T-cell (primary cell): Measurements from ENCODE around the gene SDHC. TPM values are rescaled to one million over a fixed set of nuclear protein-coding genes. Genes with fewer than 3 reads are reported as not detected.

Source experiments
- ATAC-seq, 4 experiments: fragments of 200-7000 bp in 3 of 4; fragments of 150-1000 bp in 1 of 4; cut with Tn5 transposase; replicated peaks in 1 of 4; 1 replicate in 3 of 4; 2 replicates in 1 of 4; pipeline ENCODE4 v1.10.0; 2021; ENCODE audit warnings: moderate library complexity in 3 of 4, mild to moderate bottlenecking in 2 of 4, moderate number of reproducible peaks in 1 of 4
- CTCF ChIA-PET, 2 donors: fragments of 300-600 bp; sonication (Branson Sonifier 250); formaldehyde crosslinking; loops; one replicate each; lab custom pipeline; 2022; ENCODE audit warnings: antibody characterized with exemption in 2 of 2; lab: Charles Lee
- POLR2A ChIA-PET, 2 donors: fragments of 300-600 bp; sonication (Branson Sonifier 250); formaldehyde crosslinking; loops; one replicate each; lab custom pipeline; 2022; ENCODE audit warnings: antibody characterized with exemption in 2 of 2; lab: Charles Lee
- DNase-seq, 35 experiments: peaks; one replicate each; pipeline versions ENCODE4 v3.0.0 to v3.0.0-alpha.2; 2013 to 2023
- H3K27ac ChIP-seq: one replicate; pipeline ENCODE4 v1.5.1; 2013; ENCODE audit warnings: low read length
- H3K27me3 ChIP-seq, 2 experiments: replicated peaks in 1 of 2; 1 replicate in 1 of 2; 2 replicates in 1 of 2; pipeline versions ENCODE4 v1.6.1 to v1.7.0; 2013; ENCODE audit warnings: low read length in 1 of 2, mixed read lengths in 1 of 2; ENCODE audit not compliant: control insufficient read depth in 2 of 2, insufficient read depth in 2 of 2; ENCODE audit errors: extremely low read depth in 1 of 2
- H3K36me3 ChIP-seq, 2 donors: 1 replicate in 1 of 2; 2 replicates in 1 of 2; pipeline versions ENCODE4 v1.6.1 to v1.7.0; 2013; ENCODE audit warnings: low read length in 1 of 2; ENCODE audit not compliant: control insufficient read depth in 2 of 2, insufficient read depth in 1 of 2; ENCODE audit errors: extremely low read depth in 1 of 2
- H3K4me1 ChIP-seq, 2 experiments: 1 replicate in 1 of 2; 2 replicates in 1 of 2; pipeline versions ENCODE4 v1.6.1 to v1.7.0; 2013; ENCODE audit warnings: low read length in 2 of 2, mixed read lengths in 1 of 2; ENCODE audit not compliant: insufficient read depth in 2 of 2, control insufficient read depth in 1 of 2; ENCODE audit errors: extremely low read depth in 1 of 2
- H3K4me3 ChIP-seq, 2 donors: 1 replicate in 1 of 2; 2 replicates in 1 of 2; pipeline versions ENCODE4 v1.5.1 to v1.7.0; 2013; ENCODE audit warnings: mild to moderate bottlenecking in 2 of 2, low read length in 1 of 2, moderate library complexity in 1 of 2; ENCODE audit not compliant: control insufficient read depth in 1 of 2; ENCODE audit errors: extremely low read depth in 1 of 2
- H3K9me3 ChIP-seq: 2 replicates; pipeline ENCODE4 v1.7.0; 2013
- H3K27ac Mint-ChIP-seq, 2 donors: one replicate each; pipeline ENCODE4 v1.8.0; 2020 to 2021; ENCODE audit warnings: mild to moderate bottlenecking in 2 of 2, mixed read lengths in 2 of 2
- H3K27me3 Mint-ChIP-seq, 2 donors: one replicate each; pipeline ENCODE4 v1.8.0; 2021 to 2022; ENCODE audit warnings: mixed read lengths in 2 of 2
- H3K36me3 Mint-ChIP-seq: one replicate; pipeline ENCODE4 v1.8.0; 2021; ENCODE audit warnings: mixed read lengths
- H3K4me1 Mint-ChIP-seq, 3 donors: one replicate each; pipeline ENCODE4 v1.8.0; 2020 to 2022; ENCODE audit warnings: mixed read lengths in 3 of 3, mild to moderate bottlenecking in 1 of 3
- H3K4me3 Mint-ChIP-seq, 3 donors: one replicate each; pipeline ENCODE4 v1.8.0; 2020 to 2022; ENCODE audit warnings: mild to moderate bottlenecking in 3 of 3, mixed read lengths in 3 of 3, moderate library complexity in 3 of 3
- H3K9me3 Mint-ChIP-seq, 3 donors: one replicate each; pipeline ENCODE4 v1.8.0; 2020 to 2022; ENCODE audit warnings: mixed read lengths in 3 of 3
- WGBS: methylation state at CpG from one replicate; pipeline ENCODE4 v1.1.5; 2013; ENCODE audit warnings: missing lambda C conversion rate; ENCODE audit not compliant: insufficient coverage; 5-methylcytosine and 5-hydroxymethylcytosine counted together
- total RNA-seq, 35 experiments: library from RNA in 6 of 35; stranded (reverse) in 6 of 35; fragments of 120-200 nt in 1 of 35; gene quantifications; one replicate each; pipeline versions ENCODE4 v1.2.1 to v1.2.4 and lab custom pipeline; 2013 to 2026

SDHC gene
- total RNA-seq, 5 donors from 2014 or later (not counting 1 experiment from before 2014, with no cell fraction given), result 86.4 to 106 (median 103) TPM

GRCh38 chr1:161305867-161306519, 8.2 kb upstream of the SDHC start:
- ChIA-PET CTCF (interaction anchor here (0.6 to 4.0 kb wide), 23 partner anchors 8 to 254 kb away, joined by 3 to 36 read pairs (median 3); partner anchors contain the start of genes SDHC (in 2 of the 2), CFAP126 (in 1 of the 2), KLHDC9 (in 1 of the 2) and PCP4L1 (in 1 of the 2)), POLR2A (interaction anchor here (0.6 to 1.0 kb wide), 7 partner anchors 8 to 1252 kb away, joined by 3 to 11 read pairs (median 7); partner anchors contain the start of genes PPOX (in 1 of the 2), SDHC (in 1 of the 2) and TOMM40L (in 1 of the 2))
- peak; percentile 97 to 99 (median 98) for ATAC-seq
- H3K27ac ChIP-seq, result peak overlapping the region; percentile 80
- H3K4me1 Mint-ChIP-seq, result peaks cover 33 to 42% (median 41%) of the 10 kb centered on the region in 3 donors
- 0% methylated on average over 11 of the region's 31 CpGs for WGBS
- H3K4me3 ChIP-seq, result peak overlapping the region; percentile 79 to 91
- no peaks in the 10 kb centered on the region for H3K9me3 Mint-ChIP-seq
- H3K27me3 Mint-ChIP-seq, result no peaks in the 10 kb centered on the region
- H3K4me3 Mint-ChIP-seq, result peak overlapping the region; percentile 92 to 98 (median 98)
- no peaks in the 10 kb centered on the region for H3K27me3 ChIP-seq
- H3K4me1 ChIP-seq, result peaks cover 11 to 27% of the 10 kb centered on the region in 2 experiments
- peaks cover 0 to 2% of the 10 kb centered on the region in 2 donors for H3K36me3 ChIP-seq
- H3K9me3 ChIP-seq, result no peaks in the 10 kb centered on the region
- peak; percentile 79 to 94 (median 87) for DNase-seq
- no peaks in the 10 kb centered on the region for H3K36me3 Mint-ChIP-seq
- peak overlapping the region; percentile 94 for H3K27ac Mint-ChIP-seq

GRCh38 chr1:161307230-161307768, 6.9 kb upstream of the SDHC start:
- H3K36me3 ChIP-seq, result peaks cover 0 to 2% of the 10 kb centered on the region in 2 donors
- POLR2A ChIA-PET, result interaction anchor here (0.5 to 0.6 kb wide), 2 partner anchors 221 to 274 kb away, joined by 6 read pairs; no protein-coding TSS in a partner anchor

GRCh38 chr1:161307892-161308638, 6.1 kb upstream of the SDHC start:
- DNase-seq, result no peak
- H3K4me3 Mint-ChIP-seq, result no peak overlapping the region

More at GRCh38 chr1:161307230-161307768, 6.9 kb upstream of the SDHC start:
- Mint-ChIP-seq H3K4me1 (peaks cover 33 to 42% (median 41%) of the 10 kb centered on the region in 3 donors), H3K27ac (peak overlapping the region; percentile 94), H3K9me3 (no peaks in the 10 kb centered on the region), H3K36me3 (no peaks in the 10 kb centered on the region), H3K4me3 (peak overlapping the region in 2 of 3 donors; percentile 3 to 41), H3K27me3 (no peaks in the 10 kb centered on the region)
- 83% methylated on average over 7 of the region's 7 CpGs for WGBS
- Histone ChIP-seq H3K9me3 (no peaks in the 10 kb centered on the region), H3K27me3 (no peaks in the 10 kb centered on the region), H3K4me3 (no peak overlapping the region), H3K27ac (peak overlapping the region; percentile 80), H3K4me1 (peaks cover 11 to 27% of the 10 kb centered on the region in 2 experiments)
- ATAC-seq (no peak), DNase-seq (peak in 4 of 35 experiments; percentile 5 to 44 (median 14))
- CTCF ChIA-PET, result interaction anchor here (0.6 to 4.0 kb wide), 5 partner anchors 10 to 1269 kb away, joined by 3 to 36 read pairs (median 6); partner anchors contain the start of gene TOMM40L (in 1 of the 2)

GRCh38 chr1:161309868-161310267, 4.3 kb upstream of the SDHC start, which contains the start of gene MPZ:
Gene MPZ, minus strand, starts transcription at chr1:161309968. Its CDS starts 63 bp downstream, at chr1:161309905.
- Mint-ChIP-seq H3K4me3 (no peak within 1 kb of the TSS), H3K4me1 (peaks cover 31 to 35% (median 35%) of the 10 kb centered on the region in 3 donors), H3K36me3 (no peaks in the 10 kb centered on the region), H3K27me3 (no peaks in the 10 kb centered on the region), H3K27ac (no peak within 1 kb of the TSS), H3K9me3 (no peaks in the 10 kb centered on the region)
- WGBS, result 100% methylated on average over 1 of the region's 2 CpGs
- no peak within 1 kb of the TSS for H3K27ac ChIP-seq
- POLR2A ChIA-PET, result no interaction called here
- H3K27me3 ChIP-seq, result no peaks in the 10 kb centered on the region
- DNase-seq (no peak), ATAC-seq (no peak)
- no peaks in the 10 kb centered on the region for H3K36me3 ChIP-seq
- no peaks in the 10 kb centered on the region for H3K9me3 ChIP-seq
- peaks cover 8 to 32% of the 10 kb centered on the region in 2 experiments for H3K4me1 ChIP-seq
- CTCF ChIA-PET, result no interaction called here
- no peak within 1 kb of the TSS for H3K4me3 ChIP-seq

More at GRCh38 chr1:161307892-161308638, 6.1 kb upstream of the SDHC start:
- peaks cover 33 to 42% (median 37%) of the 10 kb centered on the region in 3 donors for H3K4me1 Mint-ChIP-seq
- Histone ChIP-seq H3K27me3 (no peaks in the 10 kb centered on the region), H3K27ac (peak overlapping the region; percentile 80), H3K4me3 (no peak overlapping the region), H3K36me3 (peaks cover 0 to under 1% of the 10 kb centered on the region in 2 donors), H3K4me1 (peaks cover 11 to 27% of the 10 kb centered on the region in 2 experiments), H3K9me3 (no peaks in the 10 kb centered on the region)
- no peaks in the 10 kb centered on the region for H3K27me3 Mint-ChIP-seq
- no CpG with 5 or more reads among the region's 2 CpGs for WGBS
- no peaks in the 10 kb centered on the region for H3K36me3 Mint-ChIP-seq
- no peak for ATAC-seq
- no peaks in the 10 kb centered on the region for H3K9me3 Mint-ChIP-seq
- ChIA-PET CTCF (interaction anchor here (0.6 to 4.0 kb wide), 3 partner anchors 18 to 1270 kb away, joined by 3 to 36 read pairs (median 3); partner anchors contain the start of gene TOMM40L (in 1 of the 2)), POLR2A (interaction anchor here in 1 of 2 donors (0.5 kb wide), 1 partner anchor 275 kb away, joined by 6 read pairs; no protein-coding TSS in a partner anchor)
- peak overlapping the region; percentile 84 to 88 for H3K27ac Mint-ChIP-seq

- Mint-ChIP-seq H3K9me3 (no peaks in the 10 kb centered on the region), H3K27ac (no peak overlapping the region), H3K27me3 (no peaks in the 10 kb centered on the region), H3K4me3 (no peak overlapping the region), H3K36me3 (no peaks in the 10 kb centered on the region), H3K4me1 (peaks cover 32% of the 10 kb centered on the region in 3 donors)
- peaks cover 11 to 17% of the 10 kb centered on the region in 2 experiments for H3K4me1 ChIP-seq
- no peak for DNase-seq
- H3K27ac ChIP-seq, result no peak overlapping the region
- POLR2A ChIA-PET, result interaction anchor here in 1 of 2 donors (0.6 kb wide), 1 partner anchor 279 kb away, joined by 3 read pairs; no protein-coding TSS in a partner anchor
- no peak for ATAC-seq
- WGBS, result 100% methylated on average over 1 of the region's 4 CpGs
- no peaks in the 10 kb centered on the region for H3K27me3 ChIP-seq
- CTCF ChIA-PET, result interaction anchor here in 1 of 2 donors (0.7 kb wide), 1 partner anchor 25 kb away, joined by 3 read pairs; no protein-coding TSS in a partner anchor
- no peaks in the 10 kb centered on the region for H3K36me3 ChIP-seq
- no peaks in the 10 kb centered on the region for H3K9me3 ChIP-seq
- no peak overlapping the region for H3K4me3 ChIP-seq
Observed at GRCh38 chr1:161311595-161312181, 2.5 kb upstream of the SDHC start.
